GM12878 (cell line): ENCODE measurements around the gene ERP27.

Experiments used
- BRCA1 ChIP-seq: IDR thresholded peaks from 2 replicates; pipeline ENCODE4 v1.6.1; 2011; ENCODE audit warnings: low read depth, low read length, improper control_type of control experiment
- CEBPB ChIP-seq, 2 experiments: fragments of 150-350 bp in 1 of 2; IDR thresholded peaks; 2 replicates each; pipeline ENCODE4 v1.6.1; 2012 to 2014; ENCODE audit warnings: low read depth in 2 of 2, low read length in 2 of 2, borderline replicate concordance in 1 of 2, inconsistent platforms in 1 of 2
- CTCF ChIP-seq, 3 experiments: IDR thresholded peaks in 2 of 3; conservative IDR thresholded peaks in 1 of 3; 2 replicates each; pipeline ENCODE4 v1.5.1; 2011; ENCODE audit warnings: low read depth in 3 of 3, low read length in 3 of 3, mild to moderate bottlenecking in 3 of 3, control low read depth in 2 of 3, moderate library complexity in 2 of 3, inconsistent platforms in 1 of 3, mixed read lengths in 1 of 3; ENCODE audit not compliant: control insufficient read depth in 2 of 3, insufficient read depth in 1 of 3; ENCODE audit errors: extremely low read depth in 1 of 3
- PML ChIP-seq: IDR thresholded peaks from 2 replicates; pipeline ENCODE4 v1.6.1; 2012; ENCODE audit warnings: low read length, inconsistent platforms
- RUNX3 ChIP-seq: IDR thresholded peaks from 2 replicates; pipeline ENCODE4 v1.6.1; 2012; ENCODE audit warnings: low read length, inconsistent platforms

- TF ChIP-seq PML (no peak), BRCA1 (no peak), CTCF (IDR thresholded peaks at IDR 0.05 in 2 of 3, conservative IDR thresholded peaks at IDR 0.05 in 1 of 3; ENCODE audit: control insufficient read depth in 2 of 3, extremely low read depth in 1 of 3, insufficient read depth in 1 of 3, low read depth in 3 of 3, low read length in 3 of 3) (no peak), CEBPB (IDR thresholded peaks at IDR 0.05; ENCODE audit: borderline replicate concordance in 1 of 2, low read depth in 2 of 2, low read length in 2 of 2) (no peak), RUNX3 (no peak)
Measured at GRCh38 chr12:14873440-14874185, 64.7 kb downstream of the ERP27 start.
